Measurements from ENCODE around the gene SEMA6C. TPM values are rescaled to one million over a fixed set of nuclear protein-coding genes. Genes with fewer than 3 reads are reported as not detected.

The SEMA6C gene
- total RNA-seq, 1 experiment from 2014 or later, result 2.8 TPM

DNA sequence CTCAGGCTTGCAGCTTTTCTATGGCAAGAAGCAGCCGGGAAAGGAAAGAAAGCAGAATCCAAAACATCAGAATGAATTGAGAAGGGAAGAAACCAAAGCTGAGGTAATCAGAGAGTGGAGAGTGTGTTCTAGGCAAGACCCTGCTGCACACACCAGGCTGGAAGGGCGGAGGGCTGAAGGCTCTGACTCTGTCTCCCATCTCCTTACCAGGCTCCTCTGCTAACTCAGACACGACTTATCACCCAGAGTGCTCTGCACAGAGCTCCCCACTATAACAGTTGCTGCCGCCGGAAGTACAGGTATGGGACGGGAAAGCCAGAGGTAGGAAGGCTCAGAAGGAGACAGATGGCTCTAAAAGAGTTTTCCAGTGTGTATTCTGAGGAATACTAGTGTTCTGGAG is 20.7 kb upstream of the SEMA6C start:
- Mint-ChIP-seq H3K27me3 (ENCODE audit: insufficient read depth, unreplicated experiment) (no peaks in the 10 kb centered on the region), H3K9me3 (ENCODE audit: unreplicated experiment) (no peaks in the 10 kb centered on the region), H3K27ac (ENCODE audit: unreplicated experiment) (peak overlapping the region; percentile 96), H3K4me1 (ENCODE audit: low read depth, unreplicated experiment) (peaks cover 9% of the 10 kb centered on the region), H3K36me3 (ENCODE audit: insufficient read depth, unreplicated experiment) (peaks cover 52% of the 10 kb centered on the region), H3K4me3 (ENCODE audit: unreplicated experiment) (peak overlapping the region; percentile 96)
- intact Hi-C loops (cut with micrococcal nuclease; ENCODE audit: unreplicated experiment), result no loop called here
- ChIA-PET POLR2A (interaction anchor here (0.6 to 1.4 kb wide), 3 partner anchors 22 to 106 kb away, joined by 4 to 9 read pairs (median 4); partner anchors contain the start of gene VPS72), CTCF (interaction anchor here (0.6 kb wide), 1 partner anchor 98 kb away, joined by 3 read pairs; no protein-coding TSS in a partner anchor)
- Histone ChIP-seq H3K4me1 (no peaks in the 10 kb centered on the region), H3K4me3 (ENCODE audit: low read depth, low read length) (peak overlapping the region; percentile 62), H3K36me3 (ENCODE audit: control insufficient read depth, insufficient read depth, low read length) (peaks cover 1% of the 10 kb centered on the region; the same call in 1 of the 2 replicates), H3K9me3 (no peaks in the 10 kb centered on the region), H3K27me3 (replicated peaks; ENCODE audit: control insufficient read depth, insufficient read depth, low read length) (no peaks in the 10 kb centered on the region)
- DNase-seq, result no peak
- no TSS peak for BruUV-seq (replicated peaks)
- TF ChIP-seq, protein P1, sequence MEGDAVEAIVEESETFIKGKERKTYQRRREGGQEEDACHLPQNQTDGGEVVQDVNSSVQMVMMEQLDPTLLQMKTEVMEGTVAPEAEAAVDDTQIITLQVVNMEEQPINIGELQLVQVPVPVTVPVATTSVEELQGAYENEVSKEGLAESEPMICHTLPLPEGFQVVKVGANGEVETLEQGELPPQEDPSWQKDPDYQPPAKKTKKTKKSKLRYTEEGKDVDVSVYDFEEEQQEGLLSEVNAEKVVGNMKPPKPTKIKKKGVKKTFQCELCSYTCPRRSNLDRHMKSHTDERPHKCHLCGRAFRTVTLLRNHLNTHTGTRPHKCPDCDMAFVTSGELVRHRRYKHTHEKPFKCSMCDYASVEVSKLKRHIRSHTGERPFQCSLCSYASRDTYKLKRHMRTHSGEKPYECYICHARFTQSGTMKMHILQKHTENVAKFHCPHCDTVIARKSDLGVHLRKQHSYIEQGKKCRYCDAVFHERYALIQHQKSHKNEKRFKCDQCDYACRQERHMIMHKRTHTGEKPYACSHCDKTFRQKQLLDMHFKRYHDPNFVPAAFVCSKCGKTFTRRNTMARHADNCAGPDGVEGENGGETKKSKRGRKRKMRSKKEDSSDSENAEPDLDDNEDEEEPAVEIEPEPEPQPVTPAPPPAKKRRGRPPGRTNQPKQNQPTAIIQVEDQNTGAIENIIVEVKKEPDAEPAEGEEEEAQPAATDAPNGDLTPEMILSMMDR (IDR thresholded peaks at IDR 0.05; ENCODE audit: insufficient read depth in 1 of 2, low read depth in 1 of 2, low read length in 1 of 2, severe bottlenecking in 1 of 2, unreplicated experiment in 1 of 2), result no peak

DNA sequence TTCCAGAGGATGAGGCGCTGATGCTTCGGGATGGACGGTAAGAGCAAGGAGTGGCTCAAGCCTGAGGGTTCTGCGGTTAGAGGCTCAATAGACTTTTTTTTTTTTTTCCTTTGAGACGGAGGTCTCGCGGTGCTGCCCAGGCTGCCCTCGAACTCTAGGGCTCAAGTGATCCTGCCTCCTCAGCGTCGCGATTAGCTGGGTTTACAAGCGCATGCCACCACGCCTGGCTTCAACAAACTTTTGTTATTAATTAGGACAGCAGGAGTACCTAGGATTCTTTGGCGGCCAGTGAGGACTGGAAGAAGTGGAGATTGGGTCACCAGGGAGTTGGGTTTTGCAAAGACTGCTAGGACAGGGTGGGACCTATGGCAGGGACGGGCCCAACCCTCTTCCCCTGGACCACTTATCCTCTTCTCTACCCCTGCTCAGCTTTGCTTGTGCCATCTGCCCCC is 20.1 kb upstream of the SEMA6C start:
- peak in 1 of 2 experiments; percentile 23 for DNase-seq
- Histone ChIP-seq H3K9me3 (no peaks in the 10 kb centered on the region), H3K4me3 (ENCODE audit: low read depth, low read length) (peak overlapping the region; percentile 62), H3K36me3 (ENCODE audit: control insufficient read depth, insufficient read depth, low read length) (peaks cover 1% of the 10 kb centered on the region; the same call in 1 of the 2 replicates), H3K4me1 (no peaks in the 10 kb centered on the region), H3K27me3 (replicated peaks; ENCODE audit: control insufficient read depth, insufficient read depth, low read length) (no peaks in the 10 kb centered on the region)
- no peaks in the 10 kb centered on the region for H3K9me3 Mint-ChIP-seq (ENCODE audit: unreplicated experiment)
- H3K4me3 Mint-ChIP-seq (ENCODE audit: unreplicated experiment), result peak overlapping the region; percentile 96
- peaks cover 52% of the 10 kb centered on the region for H3K36me3 Mint-ChIP-seq (ENCODE audit: insufficient read depth, unreplicated experiment)
- peak overlapping the region; percentile 96 for H3K27ac Mint-ChIP-seq (ENCODE audit: unreplicated experiment)
- POLR2A ChIA-PET, result interaction anchor here (0.5 to 1.4 kb wide), 7 partner anchors 23 to 119 kb away, joined by 3 to 9 read pairs (median 4); partner anchors contain the start of genes PSMD4 and VPS72
- TF ChIP-seq, protein P1 (IDR thresholded peaks at IDR 0.05; ENCODE audit: insufficient read depth in 1 of 2, low read depth in 1 of 2, low read length in 1 of 2, severe bottlenecking in 1 of 2, unreplicated experiment in 1 of 2), result no peak
- intact Hi-C loops (cut with micrococcal nuclease; ENCODE audit: unreplicated experiment), result no loop called here
- no TSS peak for BruUV-seq (replicated peaks)
- CTCF ChIA-PET, result interaction anchor here (0.6 to 2.2 kb wide), 2 partner anchors 67 to 99 kb away, joined by 3 to 13 read pairs; no protein-coding TSS in a partner anchor
- H3K4me1 Mint-ChIP-seq (ENCODE audit: low read depth, unreplicated experiment), result peaks cover 9% of the 10 kb centered on the region
- no peaks in the 10 kb centered on the region for H3K27me3 Mint-ChIP-seq (ENCODE audit: insufficient read depth, unreplicated experiment)

DNA sequence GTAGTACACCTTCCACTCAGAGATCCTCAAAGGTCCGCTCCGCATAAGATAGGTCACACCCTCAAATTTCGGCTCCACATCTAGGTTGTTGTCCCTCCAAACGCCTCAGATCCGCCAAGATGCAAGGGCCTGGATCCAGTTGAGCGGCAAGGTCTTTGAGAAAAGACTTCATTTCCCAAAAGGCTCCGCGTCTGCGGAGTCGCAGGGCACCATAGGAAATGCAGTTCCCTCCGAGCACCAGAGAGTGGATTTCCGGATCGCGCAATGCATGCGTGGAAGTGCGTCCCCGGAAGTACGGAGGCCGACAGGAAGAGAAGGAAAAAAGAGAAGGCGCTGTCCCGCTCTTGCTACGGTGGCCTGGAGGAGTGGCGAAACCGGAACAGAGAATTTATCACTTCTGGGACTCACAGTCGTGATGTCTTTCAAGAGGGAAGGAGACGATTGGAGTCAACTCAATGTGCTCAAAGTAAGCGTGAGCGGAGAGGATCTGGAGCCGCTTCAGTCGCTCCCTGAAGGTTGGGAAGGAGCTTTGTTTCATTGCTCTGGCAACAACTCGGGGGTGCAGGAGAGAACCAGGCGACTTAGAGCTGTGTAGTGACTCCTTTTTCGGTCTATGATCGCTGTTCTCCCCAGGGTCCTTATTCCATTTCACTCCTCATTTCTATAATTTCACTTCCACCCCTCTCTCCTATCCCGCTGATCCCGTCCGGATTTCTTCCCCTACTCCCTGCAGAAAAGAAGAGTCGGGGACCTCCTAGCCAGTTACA is 19.5 kb upstream of the SEMA6C start, which contains the start of the genes LYSMD1 and SCNM1:
Gene LYSMD1, minus strand, starts transcription at position 165 of the 767 bp plus-strand sequence. CDS start 644 bp downstream, outside the sequence.
Gene SCNM1, plus strand, starts transcription at position 407 of the 767 bp plus-strand sequence. Its CDS starts 9 bp downstream, at position 416.
- peaks cover 1% of the 10 kb centered on the region; the same call in 1 of the 2 replicates for H3K36me3 ChIP-seq (ENCODE audit: control insufficient read depth, insufficient read depth, low read length)
- BruUV-seq (replicated peaks), result TSS peak; percentile 74
- Mint-ChIP-seq H3K4me1 (ENCODE audit: low read depth, unreplicated experiment) (peaks cover 9% of the 10 kb centered on the region), H3K36me3 (ENCODE audit: insufficient read depth, unreplicated experiment) (peaks cover 52% of the 10 kb centered on the region), H3K27ac (ENCODE audit: unreplicated experiment) (peak within 1 kb of the TSS; percentile 96), H3K27me3 (ENCODE audit: insufficient read depth, unreplicated experiment) (no peaks in the 10 kb centered on the region), H3K4me3 (ENCODE audit: unreplicated experiment) (peak within 1 kb of the TSS; percentile 96), H3K9me3 (ENCODE audit: unreplicated experiment) (no peaks in the 10 kb centered on the region)
- peak within 1 kb of the TSS; percentile 62 for H3K4me3 ChIP-seq (ENCODE audit: low read depth, low read length)
- no peaks in the 10 kb centered on the region for H3K27me3 ChIP-seq (replicated peaks; ENCODE audit: control insufficient read depth, insufficient read depth, low read length)
- TF ChIP-seq, protein P1 (IDR thresholded peaks at IDR 0.05; ENCODE audit: insufficient read depth in 1 of 2, low read depth in 1 of 2, low read length in 1 of 2, severe bottlenecking in 1 of 2, unreplicated experiment in 1 of 2), result no peak
- POLR2A ChIA-PET, result interaction anchor here (0.5 to 1.4 kb wide), 7 partner anchors 23 to 914 kb away, joined by 3 to 9 read pairs (median 4); partner anchors contain the start of genes PSMD4 and VPS72
- intact Hi-C loops (cut with micrococcal nuclease; ENCODE audit: unreplicated experiment), result no loop called here
- DNase-seq, result peak; percentile 95 to 98
- no peaks in the 10 kb centered on the region for H3K4me1 ChIP-seq
- CTCF ChIA-PET, result interaction anchor here (2.2 kb wide), 1 partner anchor 66 kb away, joined by 13 read pairs; no protein-coding TSS in a partner anchor
- no peaks in the 10 kb centered on the region for H3K9me3 ChIP-seq
